Muscle of leg (tissue), 16 donors: ENCODE data around the gene COL4A2. TPM values are rescaled to one million over a fixed set of nuclear protein-coding genes. Genes with fewer than 3 reads are reported as not detected.

ENCODE experiments used
- DNase-seq: peaks from one replicate; pipeline ENCODE4 v3.0.0; 2013
- H3K27ac ChIP-seq: one replicate; pipeline ENCODE4 v1.5.1; 2013; ENCODE audit warnings: mild to moderate bottlenecking, low read length, control low read depth
- H3K27me3 ChIP-seq: one replicate; pipeline ENCODE4 v1.6.1; 2013; ENCODE audit warnings: low read length; ENCODE audit not compliant: control insufficient read depth, insufficient read depth
- H3K36me3 ChIP-seq: one replicate; pipeline ENCODE4 v1.6.1; 2013; ENCODE audit warnings: low read length; ENCODE audit not compliant: control insufficient read depth, insufficient read depth
- H3K4me1 ChIP-seq: one replicate; pipeline ENCODE4 v1.6.1; 2013; ENCODE audit warnings: low read length; ENCODE audit not compliant: control insufficient read depth, insufficient read depth
- H3K4me3 ChIP-seq: one replicate; pipeline ENCODE4 v1.5.1; 2013; ENCODE audit warnings: low read length, control low read depth
- H3K9me3 ChIP-seq: replicated peaks from 2 replicates; pipeline ENCODE4 v1.6.1; 2013; ENCODE audit warnings: low read depth, low read length; ENCODE audit not compliant: control insufficient read depth
- WGBS: methylation state at CpG from one replicate; pipeline ENCODE4 v1.1.5; 2013; ENCODE audit warnings: missing lambda C conversion rate; ENCODE audit not compliant: insufficient coverage; 5-methylcytosine and 5-hydroxymethylcytosine counted together
- long read RNA-seq, 11 donors: transcript quantifications; one replicate each; lab custom pipeline, GENCODE V29; 2026
- polyA plus RNA-seq, 8 donors: library from polyadenylated mRNA; unstranded; fragments of 120-200 nt; gene quantifications; one replicate each; pipeline versions ENCODE4 v1.2.1 to v1.2.3, GENCODE V29; 2013; ENCODE audit warnings: inconsistent platforms in 1 of 8, low replicate concordance in 1 of 8; ENCODE audit not compliant: insufficient read length in 8 of 8, insufficient read depth in 1 of 8
- total RNA-seq: library from RNA; stranded (reverse); fragments of 120-200 nt; gene quantifications from one replicate; pipeline ENCODE4 v1.2.4, GENCODE V29; 2013

Gene COL4A2
- total RNA-seq, result 468 TPM
- polyA plus RNA-seq, result 100 to 1,000 TPM; 429 to 712 (median 594) TPM
- long read RNA-seq, donor 1, full-length matches to known transcripts, result 72 of 115 reads
- long read RNA-seq, donor 1, partial matches to known transcripts, result 43 of 115 reads
- long read RNA-seq, donor 1, other reads (novel, unspliced or antisense), result 0 of 115 reads
- long read RNA-seq, donor 2, transcript COL4A2-212 (1 exons, 1,663 nt), result major isoform, 16 of 16 reads
- long read RNA-seq, donor 2, partial matches to known transcripts, result 0 of 16 reads
- long read RNA-seq, donor 2, other reads (novel, unspliced or antisense), result 0 of 16 reads
- long read RNA-seq, donor 3, full-length matches to known transcripts, result 112 of 293 reads
- long read RNA-seq, donor 3, partial matches to known transcripts, result 181 of 293 reads
- long read RNA-seq, donor 3, other reads (novel, unspliced or antisense), result 0 of 293 reads
- long read RNA-seq, donor 4, full-length matches to known transcripts, result 96 of 271 reads
- long read RNA-seq, donor 4, partial matches to known transcripts, result 175 of 271 reads
- long read RNA-seq, donor 4, other reads (novel, unspliced or antisense), result 0 of 271 reads
- long read RNA-seq, donor 5, full-length matches to known transcripts, result 251 of 776 reads
- long read RNA-seq, donor 5, partial matches to known transcripts, result 525 of 776 reads
- long read RNA-seq, donor 5, other reads (novel, unspliced or antisense), result 0 of 776 reads
- long read RNA-seq, donor 6, full-length matches to known transcripts, result 109 of 244 reads
- long read RNA-seq, donor 6, partial matches to known transcripts, result 135 of 244 reads
- long read RNA-seq, donor 6, other reads (novel, unspliced or antisense), result 0 of 244 reads
- long read RNA-seq, donor 7, full-length matches to known transcripts, result 159 of 292 reads
- long read RNA-seq, donor 7, partial matches to known transcripts, result 133 of 292 reads
- long read RNA-seq, donor 7, other reads (novel, unspliced or antisense), result 0 of 292 reads
- long read RNA-seq, donor 8, full-length matches to known transcripts, result 176 of 234 reads
- long read RNA-seq, donor 8, partial matches to known transcripts, result 58 of 234 reads
- long read RNA-seq, donor 8, other reads (novel, unspliced or antisense), result 0 of 234 reads
- long read RNA-seq, donor 9, full-length matches to known transcripts, result 202 of 382 reads
- long read RNA-seq, donor 9, partial matches to known transcripts, result 180 of 382 reads
- long read RNA-seq, donor 9, other reads (novel, unspliced or antisense), result 0 of 382 reads
- long read RNA-seq, donor 10, full-length matches to known transcripts, result 179 of 285 reads
- long read RNA-seq, donor 10, partial matches to known transcripts, result 106 of 285 reads
- long read RNA-seq, donor 10, other reads (novel, unspliced or antisense), result 0 of 285 reads
- long read RNA-seq, donor 11, full-length matches to known transcripts, result 171 of 316 reads
- long read RNA-seq, donor 11, partial matches to known transcripts, result 145 of 316 reads
- long read RNA-seq, donor 11, other reads (novel, unspliced or antisense), result 0 of 316 reads

GRCh38 chr13:110306960-110307766 is at the start of gene COL4A2, which contains the start of gene COL4A1:
TSS of gene COL4A2 (plus strand) at chr13:110307284. CDS start at chr13:110307904, 620 bp downstream.
TSS of gene COL4A1 (minus strand) at chr13:110307157. CDS start at chr13:110307027, 130 bp downstream.
- H3K27ac ChIP-seq, result peak within 1 kb of the TSS; percentile 93
- H3K4me1 ChIP-seq, result peaks cover 46% of the 10 kb centered on the region
- peak within 1 kb of the TSS; percentile 88 for H3K4me3 ChIP-seq
- DNase-seq, result peak; percentile 93
- H3K9me3 ChIP-seq, result no peaks in the 10 kb centered on the region
- under 1% methylated on average over 89 of the region's 96 CpGs for WGBS
- H3K36me3 ChIP-seq, result peaks cover 32% of the 10 kb centered on the region
- no peaks in the 10 kb centered on the region for H3K27me3 ChIP-seq

GRCh38 chr13:110257408-110257807 is 49.7 kb upstream of the COL4A2 start:
- Histone ChIP-seq H3K36me3 (peaks cover 14% of the 10 kb centered on the region), H3K27me3 (no peaks in the 10 kb centered on the region), H3K9me3 (no peaks in the 10 kb centered on the region), H3K4me1 (peaks cover 29% of the 10 kb centered on the region), H3K4me3 (no peak overlapping the region), H3K27ac (no peak overlapping the region)
- DNase-seq, result no peak
- WGBS, result no CpG with 5 or more reads among the region's 3 CpGs

GRCh38 chr13:110258876-110259631 is 48.0 kb upstream of the COL4A2 start:
- H3K4me1 ChIP-seq, result peaks cover 43% of the 10 kb centered on the region
- H3K36me3 ChIP-seq, result peaks cover 14% of the 10 kb centered on the region
- H3K4me3 ChIP-seq, result no peak overlapping the region
- H3K27me3 ChIP-seq, result no peaks in the 10 kb centered on the region
- no peaks in the 10 kb centered on the region for H3K9me3 ChIP-seq
- DNase-seq, result no peak
- H3K27ac ChIP-seq, result peak overlapping the region; percentile 59
- WGBS, result 90% methylated on average over 9 of the region's 12 CpGs

- H3K4me1 ChIP-seq, result peaks cover 47% of the 10 kb centered on the region
- H3K36me3 ChIP-seq, result peaks cover 15% of the 10 kb centered on the region
- H3K9me3 ChIP-seq, result no peaks in the 10 kb centered on the region
- WGBS, result 86% methylated on average over 4 of the region's 6 CpGs
- H3K4me3 ChIP-seq, result no peak overlapping the region
- H3K27me3 ChIP-seq, result no peaks in the 10 kb centered on the region
- no peak for DNase-seq
- H3K27ac ChIP-seq, result peak overlapping the region; percentile 59
These were observed 47.4 kb upstream of the COL4A2 start for GRCh38 chr13:110259651-110260050.

- Histone ChIP-seq H3K9me3 (no peaks in the 10 kb centered on the region), H3K4me1 (peaks cover 60% of the 10 kb centered on the region), H3K27me3 (no peaks in the 10 kb centered on the region), H3K4me3 (no peak overlapping the region), H3K36me3 (peaks cover 21% of the 10 kb centered on the region), H3K27ac (peak overlapping the region; percentile 87)
- no peak for DNase-seq
- WGBS, result 75% methylated on average over 15 of the region's 19 CpGs
These were observed 45.7 kb upstream of the COL4A2 start for GRCh38 chr13:110261166-110262081.

GRCh38 chr13:110262082-110262436 is 45.0 kb upstream of the COL4A2 start:
- Histone ChIP-seq H3K4me3 (no peak overlapping the region), H3K27ac (peak overlapping the region; percentile 87), H3K9me3 (no peaks in the 10 kb centered on the region), H3K27me3 (no peaks in the 10 kb centered on the region), H3K4me1 (peaks cover 64% of the 10 kb centered on the region), H3K36me3 (peaks cover 21% of the 10 kb centered on the region)
- DNase-seq, result no peak
- 64% methylated on average over 10 of the region's 11 CpGs for WGBS

- WGBS, result 13% methylated on average over 5 of the region's 11 CpGs
- peaks cover 66% of the 10 kb centered on the region for H3K4me1 ChIP-seq
- H3K36me3 ChIP-seq, result peaks cover 16% of the 10 kb centered on the region
- H3K27ac ChIP-seq, result peak overlapping the region; percentile 87
- H3K4me3 ChIP-seq, result no peak overlapping the region
- no peaks in the 10 kb centered on the region for H3K9me3 ChIP-seq
- DNase-seq, result peak; percentile 86
- H3K27me3 ChIP-seq, result no peaks in the 10 kb centered on the region
These were observed 44.4 kb upstream of the COL4A2 start for GRCh38 chr13:110262508-110263291.
